Measurements from ENCODE around the gene OR5P2. TPM values are rescaled to one million over a fixed set of nuclear protein-coding genes. Genes with fewer than 3 reads are reported as not detected.
"Not testable (repeated sequence)": the region's sequence is repeated elsewhere in the genome, so short reads cannot be mapped to it uniquely, and the experiment has no call there.

The OR5P2 gene
- not detected in 2 replicates for total RNA-seq

DNA sequence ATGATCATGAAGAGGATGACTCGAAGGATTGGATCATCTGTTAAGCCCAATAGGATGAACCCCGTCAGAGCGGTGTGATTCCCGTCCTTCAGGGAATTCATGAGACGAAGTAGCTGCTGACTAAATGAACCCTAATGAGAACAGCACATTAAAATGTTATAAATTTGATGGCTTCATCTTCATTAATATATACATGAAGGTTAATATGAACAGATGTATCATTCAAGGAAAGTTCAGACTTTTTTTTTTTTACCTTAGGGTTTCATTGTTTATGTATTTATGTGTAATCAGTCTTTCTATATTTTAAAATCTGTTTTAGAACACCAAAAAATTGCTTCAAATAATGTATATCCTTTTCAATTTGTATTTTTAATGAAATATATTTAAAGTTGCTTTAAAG lies at the start of gene OR5P2:
OR5P2 (minus strand) TSS at position 101 of the 400 bp plus-strand sequence; CDS start at position 101, 0 bp downstream.
- Mint-ChIP-seq H3K27me3 (no peaks in the 10 kb centered on the region), H3K9me3 (peaks cover 4% of the 10 kb centered on the region), H3K4me1 (no peaks in the 10 kb centered on the region), H3K27ac (no peak within 1 kb of the TSS), H3K36me3 (ENCODE audit: low read depth) (no peaks in the 10 kb centered on the region), H3K4me3 (no peak within 1 kb of the TSS)
- DNase-seq, result no peak
- intact Hi-C loops (cut with micrococcal nuclease), result no loop called here

- H3K27me3 Mint-ChIP-seq, result peaks cover 1% of the 10 kb centered on the region
These were observed 49.3 kb upstream of the OR5P2 start for GRCh38 chr11:7846003-7846402.

GRCh38 chr11:7844986-7845385 lies 48.2 kb upstream of the OR5P2 start:
- H3K27ac Mint-ChIP-seq, result no peak overlapping the region
- DNase-seq, result no peak
- H3K27me3 Mint-ChIP-seq, result peaks cover 1% of the 10 kb centered on the region
- no peaks in the 10 kb centered on the region for H3K4me1 Mint-ChIP-seq
- intact Hi-C loops (cut with micrococcal nuclease), result no loop called here
- no peak overlapping the region for H3K4me3 Mint-ChIP-seq
- H3K36me3 Mint-ChIP-seq (ENCODE audit: low read depth), result no peaks in the 10 kb centered on the region
- H3K9me3 Mint-ChIP-seq, result no peaks in the 10 kb centered on the region

More at GRCh38 chr11:7846003-7846402, 49.3 kb upstream of the OR5P2 start:
- intact Hi-C loops (cut with micrococcal nuclease), result no loop called here
- Mint-ChIP-seq H3K27ac (no peak overlapping the region), H3K36me3 (ENCODE audit: low read depth) (no peaks in the 10 kb centered on the region), H3K4me1 (no peaks in the 10 kb centered on the region), H3K9me3 (no peaks in the 10 kb centered on the region), H3K4me3 (no peak overlapping the region)
- no peak for DNase-seq

DNA sequence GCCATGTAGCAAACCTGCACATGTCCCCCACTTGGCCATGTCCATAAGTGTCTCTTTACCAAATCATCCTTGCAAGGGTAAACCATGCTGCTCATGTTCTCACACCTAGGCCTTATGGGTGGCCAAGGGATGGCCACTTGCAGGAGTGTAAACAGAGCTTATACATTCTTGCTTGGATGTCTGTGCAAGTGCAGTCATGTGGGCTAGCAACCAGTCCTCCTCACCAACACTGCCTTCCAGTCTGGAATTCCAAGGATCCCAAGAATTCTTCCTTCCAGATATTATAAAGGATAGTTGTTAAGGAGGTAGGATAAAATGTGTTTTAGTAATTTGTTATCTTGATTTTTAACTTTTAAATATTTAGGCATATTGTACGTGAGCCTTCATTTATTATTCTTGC lies 47.8 kb upstream of the OR5P2 start:
- H3K36me3 Mint-ChIP-seq (ENCODE audit: low read depth), result no peaks in the 10 kb centered on the region
- peaks cover 1% of the 10 kb centered on the region for H3K27me3 Mint-ChIP-seq
- no peaks in the 10 kb centered on the region for H3K4me1 Mint-ChIP-seq
- H3K4me3 Mint-ChIP-seq, result no peak overlapping the region
- H3K27ac Mint-ChIP-seq, result no peak overlapping the region
- DNase-seq, result no peak
- no peaks in the 10 kb centered on the region for H3K9me3 Mint-ChIP-seq
- intact Hi-C loops (cut with micrococcal nuclease), result no loop called here

DNA sequence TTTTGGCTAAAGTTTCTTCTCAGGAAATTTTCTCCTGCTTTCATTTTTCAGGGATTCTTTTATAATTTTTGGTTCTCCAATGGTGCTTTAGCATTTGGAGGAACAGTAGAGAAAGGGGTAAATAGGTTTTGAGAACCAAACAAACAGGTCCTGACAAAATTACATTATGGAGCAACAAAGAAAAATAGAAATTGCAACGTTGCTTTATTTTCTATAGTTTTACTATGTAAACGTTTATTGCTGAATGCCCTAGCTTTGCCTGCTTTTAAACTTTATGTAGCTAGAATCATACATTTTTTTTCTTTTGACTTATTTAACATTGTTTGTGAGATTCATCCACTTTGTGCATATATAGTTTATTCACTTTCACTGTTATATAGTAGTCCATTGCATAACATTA lies 43.8 kb upstream of the OR5P2 start:
- no peaks in the 10 kb centered on the region for H3K36me3 Mint-ChIP-seq (ENCODE audit: low read depth)
- DNase-seq, result no peak
- no peaks in the 10 kb centered on the region for H3K9me3 Mint-ChIP-seq
- H3K27me3 Mint-ChIP-seq, result peaks cover 1% of the 10 kb centered on the region
- no peaks in the 10 kb centered on the region for H3K4me1 Mint-ChIP-seq
- intact Hi-C loops (cut with micrococcal nuclease), result no loop called here
- no peak overlapping the region for H3K4me3 Mint-ChIP-seq
- H3K27ac Mint-ChIP-seq, result no peak overlapping the region

- Mint-ChIP-seq H3K9me3 (no peaks in the 10 kb centered on the region), H3K4me3 (no peak overlapping the region), H3K27ac (no peak overlapping the region), H3K36me3 (ENCODE audit: low read depth) (no peaks in the 10 kb centered on the region), H3K4me1 (no peaks in the 10 kb centered on the region), H3K27me3 (no peaks in the 10 kb centered on the region)
- DNase-seq, result no peak
- intact Hi-C loops (cut with micrococcal nuclease), result no loop called here
These were observed 36.8 kb upstream of the OR5P2 start for GRCh38 chr11:7833527-7833926.

DNA sequence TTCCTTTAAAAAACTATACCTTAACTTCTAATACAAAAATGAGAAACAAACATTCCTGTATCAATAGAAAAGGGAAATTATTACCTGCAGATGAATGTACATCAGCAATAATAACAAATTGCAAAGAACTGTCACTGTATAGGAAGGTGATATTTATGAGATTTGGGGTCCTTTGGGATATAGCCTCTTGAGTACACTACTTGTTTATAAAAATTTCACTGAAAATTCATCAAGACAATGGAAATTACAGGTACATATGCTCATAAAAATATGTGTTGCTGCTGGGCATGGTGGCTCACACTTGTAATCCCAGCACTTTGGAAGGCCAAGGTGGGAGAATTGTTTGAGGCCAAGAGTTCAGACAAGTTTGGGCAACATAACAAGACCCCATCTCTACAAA lies 34.0 kb upstream of the OR5P2 start, which contains the start of gene OR5P3:
OR5P3 (minus strand) TSS at position 101 of the 400 bp plus-strand sequence.
- H3K27ac Mint-ChIP-seq, result no peak within 1 kb of the TSS
- no peaks in the 10 kb centered on the region for H3K27me3 Mint-ChIP-seq
- H3K4me3 Mint-ChIP-seq, result no peak within 1 kb of the TSS
- H3K9me3 Mint-ChIP-seq, result no peaks in the 10 kb centered on the region
- intact Hi-C loops (cut with micrococcal nuclease), result no loop called here
- H3K4me1 Mint-ChIP-seq, result no peaks in the 10 kb centered on the region
- H3K36me3 Mint-ChIP-seq (ENCODE audit: low read depth), result no peaks in the 10 kb centered on the region
- DNase-seq, result no peak

- Mint-ChIP-seq H3K4me3 (no peak overlapping the region), H3K36me3 (ENCODE audit: low read depth) (no peaks in the 10 kb centered on the region), H3K4me1 (no peaks in the 10 kb centered on the region), H3K9me3 (no peaks in the 10 kb centered on the region), H3K27ac (no peak overlapping the region), H3K27me3 (no peaks in the 10 kb centered on the region)
- intact Hi-C loops (cut with micrococcal nuclease), result no loop called here
- DNase-seq, result no peak
These were observed 29.6 kb upstream of the OR5P2 start for GRCh38 chr11:7826324-7826723.

GRCh38 chr11:7820417-7820816 lies 23.7 kb upstream of the OR5P2 start:
- H3K4me3 Mint-ChIP-seq; H3K9me3 Mint-ChIP-seq; intact Hi-C loops (cut with micrococcal nuclease); H3K27me3 Mint-ChIP-seq; H3K4me1 Mint-ChIP-seq; H3K36me3 Mint-ChIP-seq (ENCODE audit: low read depth); DNase-seq; H3K27ac Mint-ChIP-seq: not testable (repeated sequence)

DNA sequence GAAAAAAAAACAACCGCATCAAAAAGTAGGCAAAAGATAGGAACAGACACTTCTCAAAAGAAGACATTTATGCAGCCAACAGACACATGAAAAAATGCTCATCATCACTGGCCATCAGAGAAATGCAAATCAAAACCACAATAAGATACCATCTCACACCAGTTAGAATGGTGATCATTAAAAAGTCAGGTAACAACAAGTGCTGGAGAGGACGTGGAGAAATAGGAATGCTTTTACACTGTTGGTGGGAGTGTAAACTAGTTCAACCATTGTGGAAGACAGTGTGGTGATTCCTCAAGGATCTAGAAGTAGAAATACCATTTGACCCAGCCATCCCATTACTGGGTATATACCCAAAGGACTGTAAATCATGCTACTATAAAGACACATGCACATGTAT lies 18.2 kb upstream of the OR5P2 start:
- not testable (repeated sequence) for H3K4me1 Mint-ChIP-seq, H3K27ac Mint-ChIP-seq, H3K27me3 Mint-ChIP-seq

GRCh38 chr11:7810301-7810700 lies 13.6 kb upstream of the OR5P2 start:
- H3K27ac Mint-ChIP-seq; H3K4me3 Mint-ChIP-seq; H3K27me3 Mint-ChIP-seq; H3K36me3 Mint-ChIP-seq (ENCODE audit: low read depth); intact Hi-C loops (cut with micrococcal nuclease); H3K4me1 Mint-ChIP-seq; DNase-seq: not testable (repeated sequence)
- peaks cover 12% of the 10 kb centered on the region for H3K9me3 Mint-ChIP-seq

More for the DNA sequence above, 18.2 kb upstream of the OR5P2 start:
- H3K4me3 Mint-ChIP-seq; intact Hi-C loops (cut with micrococcal nuclease); H3K36me3 Mint-ChIP-seq (ENCODE audit: low read depth); DNase-seq: not testable (repeated sequence)
- peaks cover 10% of the 10 kb centered on the region for H3K9me3 Mint-ChIP-seq

DNA sequence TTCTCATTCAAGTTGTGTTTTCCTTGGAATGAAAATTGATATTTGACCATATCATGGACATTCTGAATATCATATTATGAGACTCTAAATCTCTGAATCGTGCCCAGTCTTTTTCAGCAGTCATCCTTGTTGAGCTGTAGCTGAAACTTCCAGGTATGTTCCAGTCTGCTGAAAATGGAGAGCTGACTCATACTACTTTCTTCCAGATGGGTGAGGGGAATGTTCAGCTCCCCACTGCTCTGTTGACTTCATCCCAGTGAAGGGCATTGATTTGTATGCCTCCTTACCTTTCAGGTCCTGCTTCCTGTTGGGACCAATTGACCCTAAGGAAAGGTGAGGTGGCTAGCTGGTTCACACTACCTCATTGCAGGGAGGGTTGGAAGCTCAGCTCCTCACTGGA lies 3.5 kb downstream of the OR5P2 start:
- Mint-ChIP-seq H3K9me3 (peaks cover 4% of the 10 kb centered on the region), H3K4me1 (no peaks in the 10 kb centered on the region), H3K27me3 (no peaks in the 10 kb centered on the region), H3K36me3 (ENCODE audit: low read depth) (no peaks in the 10 kb centered on the region), H3K27ac (no peak overlapping the region), H3K4me3 (no peak overlapping the region)
- DNase-seq, result no peak
- intact Hi-C loops (cut with micrococcal nuclease), result no loop called here

- H3K9me3 Mint-ChIP-seq, result no peaks in the 10 kb centered on the region
- DNase-seq, result no peak
- H3K27me3 Mint-ChIP-seq, result no peaks in the 10 kb centered on the region
- no peaks in the 10 kb centered on the region for H3K36me3 Mint-ChIP-seq (ENCODE audit: low read depth)
- no peak overlapping the region for H3K4me3 Mint-ChIP-seq
- H3K4me1 Mint-ChIP-seq, result no peaks in the 10 kb centered on the region
- intact Hi-C loops (cut with micrococcal nuclease), result no loop called here
- H3K27ac Mint-ChIP-seq, result no peak overlapping the region
These were observed 9.5 kb downstream of the OR5P2 start for GRCh38 chr11:7787239-7787638.

GRCh38 chr11:7775689-7776088 lies 21.1 kb downstream of the OR5P2 start:
- Mint-ChIP-seq H3K4me1 (no peaks in the 10 kb centered on the region), H3K27ac (no peak overlapping the region), H3K36me3 (ENCODE audit: low read depth) (no peaks in the 10 kb centered on the region), H3K27me3 (no peaks in the 10 kb centered on the region), H3K9me3 (no peaks in the 10 kb centered on the region), H3K4me3 (no peak overlapping the region)
- intact Hi-C loops (cut with micrococcal nuclease), result no loop called here
- no peak for DNase-seq

GRCh38 chr11:7764301-7764700 lies 32.4 kb downstream of the OR5P2 start:
- H3K4me1 Mint-ChIP-seq; H3K36me3 Mint-ChIP-seq (ENCODE audit: low read depth): not testable (repeated sequence)

More at GRCh38 chr11:7764301-7764700, 32.4 kb downstream of the OR5P2 start:
- H3K27me3 Mint-ChIP-seq; intact Hi-C loops (cut with micrococcal nuclease); H3K4me3 Mint-ChIP-seq; H3K27ac Mint-ChIP-seq; H3K9me3 Mint-ChIP-seq; DNase-seq: not testable (repeated sequence)
